ENCODE results near the gene SLC66A2. TPM values are rescaled to one million over a fixed set of nuclear protein-coding genes. Genes with fewer than 3 reads are reported as not detected.

SLC66A2 gene
- total RNA-seq, 1 experiment from 2014 or later: 13.0 TPM

DNA sequence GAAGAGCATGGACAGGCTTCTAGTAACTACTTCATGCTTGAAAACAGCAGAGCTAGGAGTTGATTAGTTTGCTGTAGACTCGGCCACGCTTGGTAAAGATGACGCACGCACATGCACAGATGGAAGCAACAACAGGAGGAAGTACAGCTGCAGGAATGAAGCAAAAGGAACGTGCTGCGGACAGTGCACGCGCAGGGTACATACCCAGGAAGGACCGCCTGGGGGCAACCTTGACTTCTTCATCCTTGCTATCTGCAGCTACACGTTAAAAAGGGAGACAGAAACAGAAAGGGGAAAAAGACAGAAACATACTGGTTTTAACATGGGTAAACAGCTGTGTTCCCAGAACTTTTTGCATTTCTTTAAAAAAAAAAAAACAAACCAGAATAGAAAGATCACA lies 17.7 kb downstream of the SLC66A2 start:
- Histone ChIP-seq H3K56ac (ENCODE audit: insufficient read length, low read depth, low read length) (no peak overlapping the region), H3K4me1 (ENCODE audit: insufficient read depth, low read length) (no peaks in the 10 kb centered on the region), H3K27me3 (ENCODE audit: insufficient read depth, low read length) (no peaks in the 10 kb centered on the region), H3K4ac (ENCODE audit: low read depth, low read length) (no peak overlapping the region), H3K18ac (ENCODE audit: insufficient read length, low read depth, low read length) (no peak overlapping the region), H3K14ac (ENCODE audit: insufficient read depth, low read length) (no peak overlapping the region), H3K79me2 (ENCODE audit: insufficient read depth, low read length) (no peaks in the 10 kb centered on the region), H3K79me1 (ENCODE audit: insufficient read depth, low read depth, low read length, poor library complexity, severe bottlenecking) (no peaks in the 10 kb centered on the region), H2BK120ac (ENCODE audit: low read depth, low read length, poor library complexity, severe bottlenecking) (no peak overlapping the region), H3K4me2 (ENCODE audit: insufficient read depth, insufficient read length, low read length) (no peak overlapping the region), H2BK20ac (ENCODE audit: low read depth, low read length, poor library complexity, severe bottlenecking) (no peak overlapping the region), H2BK15ac (ENCODE audit: low read depth, low read length) (no peak overlapping the region), H4K20me1 (ENCODE audit: control insufficient read depth, insufficient read depth, insufficient read length) (peaks cover 3% of the 10 kb centered on the region), H4K8ac (replicated peaks; ENCODE audit: insufficient read length, low read depth, low read length) (no peak overlapping the region), H3K23ac (ENCODE audit: insufficient read length, low read depth, low read length) (no peak overlapping the region), H3K9ac (ENCODE audit: extremely low read depth, insufficient read length, low read length) (no peak overlapping the region), H2BK5ac (ENCODE audit: insufficient read length, low read length) (no peak overlapping the region), H2AFZ (ENCODE audit: low read length) (no peak overlapping the region), H3K9me3 (ENCODE audit: control insufficient read depth, low read depth, low read length) (peaks cover 5% of the 10 kb centered on the region), H4K91ac (ENCODE audit: insufficient read length, low read depth, low read length) (no peak overlapping the region), H2BK12ac (ENCODE audit: insufficient read length, low read depth, low read length) (no peak overlapping the region), H4K5ac (ENCODE audit: insufficient read length, low read depth, low read length) (no peak overlapping the region), H3T11ph (ENCODE audit: low read length) (no peak overlapping the region), H3K27ac (ENCODE audit: insufficient read length, low read depth, low read length) (no peak overlapping the region), H3K23me2 (ENCODE audit: insufficient read length, low read depth, low read length, poor library complexity, severe bottlenecking) (no peaks in the 10 kb centered on the region), H2AK5ac (ENCODE audit: insufficient read length, low read length) (no peak overlapping the region)
- peaks cover 14 to 56% (median 32%) of the 10 kb centered on the region in 3 experiments for H3K36me3 Mint-ChIP-seq (ENCODE audit: insufficient read depth in 1 of 3, low read depth in 3 of 3)
- peaks cover 37 to 40% of the 10 kb centered on the region in 2 experiments for H3K9me3 Mint-ChIP-seq
- H3K27me3 Mint-ChIP-seq (ENCODE audit: low read depth): peaks cover 7% of the 10 kb centered on the region; the same call in 1 of the 2 replicates
- DNase-seq: peak; percentile 64
- no peak overlapping the region for H3K4me3 Mint-ChIP-seq
- peaks cover 2 to 8% of the 10 kb centered on the region in 2 experiments; a peak in 3 of 4 replicates for H3K4me1 Mint-ChIP-seq
- no CpG with 5 or more reads among the region's 10 CpGs for WGBS (ENCODE audit: extremely low coverage, insufficient read length, low lambda C conversion rate)
- TF ChIP-seq, protein P1, sequence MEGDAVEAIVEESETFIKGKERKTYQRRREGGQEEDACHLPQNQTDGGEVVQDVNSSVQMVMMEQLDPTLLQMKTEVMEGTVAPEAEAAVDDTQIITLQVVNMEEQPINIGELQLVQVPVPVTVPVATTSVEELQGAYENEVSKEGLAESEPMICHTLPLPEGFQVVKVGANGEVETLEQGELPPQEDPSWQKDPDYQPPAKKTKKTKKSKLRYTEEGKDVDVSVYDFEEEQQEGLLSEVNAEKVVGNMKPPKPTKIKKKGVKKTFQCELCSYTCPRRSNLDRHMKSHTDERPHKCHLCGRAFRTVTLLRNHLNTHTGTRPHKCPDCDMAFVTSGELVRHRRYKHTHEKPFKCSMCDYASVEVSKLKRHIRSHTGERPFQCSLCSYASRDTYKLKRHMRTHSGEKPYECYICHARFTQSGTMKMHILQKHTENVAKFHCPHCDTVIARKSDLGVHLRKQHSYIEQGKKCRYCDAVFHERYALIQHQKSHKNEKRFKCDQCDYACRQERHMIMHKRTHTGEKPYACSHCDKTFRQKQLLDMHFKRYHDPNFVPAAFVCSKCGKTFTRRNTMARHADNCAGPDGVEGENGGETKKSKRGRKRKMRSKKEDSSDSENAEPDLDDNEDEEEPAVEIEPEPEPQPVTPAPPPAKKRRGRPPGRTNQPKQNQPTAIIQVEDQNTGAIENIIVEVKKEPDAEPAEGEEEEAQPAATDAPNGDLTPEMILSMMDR (conservative IDR thresholded peaks at IDR 0.05): peak; percentile 71
- H3K27ac Mint-ChIP-seq: no peak overlapping the region
